ENCODE results near the gene SART1.

Gene SART1

GRCh38 chr11:65919573-65920371 lies 41.8 kb upstream of the SART1 start:
- H3K36me3 ChIP-seq (ENCODE audit: control insufficient read depth, insufficient read depth, low read length), result peaks cover 9% of the 10 kb centered on the region
- H3K4me1 ChIP-seq (ENCODE audit: control insufficient read depth, insufficient read depth, low read length), result peaks cover 2% of the 10 kb centered on the region
- peak overlapping the region; percentile 62 for H3K4me3 ChIP-seq (ENCODE audit: low read depth, low read length)
- no peaks in the 10 kb centered on the region for H3K27me3 ChIP-seq (ENCODE audit: control insufficient read depth, insufficient read depth, low read length)
- no peaks in the 10 kb centered on the region for H3K9me3 ChIP-seq (ENCODE audit: control insufficient read depth, insufficient read depth, low read length)
- H3K9ac ChIP-seq (ENCODE audit: low read depth, low read length), result peak overlapping the region; percentile 37

- Histone ChIP-seq H3K36me3 (ENCODE audit: control insufficient read depth, insufficient read depth, low read length) (peaks cover 9% of the 10 kb centered on the region), H3K9me3 (ENCODE audit: control insufficient read depth, insufficient read depth, low read length) (no peaks in the 10 kb centered on the region), H3K4me3 (ENCODE audit: low read depth, low read length) (peak overlapping the region; percentile 62), H3K4me1 (ENCODE audit: control insufficient read depth, insufficient read depth, low read length) (peaks cover 2% of the 10 kb centered on the region), H3K9ac (ENCODE audit: low read depth, low read length) (no peak overlapping the region), H3K27me3 (ENCODE audit: control insufficient read depth, insufficient read depth, low read length) (no peaks in the 10 kb centered on the region)
Measured at GRCh38 chr11:65920372-65920802, 41.1 kb upstream of the SART1 start.

GRCh38 chr11:65921033-65921555 lies 40.4 kb upstream of the SART1 start:
- H3K9me3 ChIP-seq (ENCODE audit: control insufficient read depth, insufficient read depth, low read length), result no peaks in the 10 kb centered on the region
- no peak overlapping the region for H3K9ac ChIP-seq (ENCODE audit: low read depth, low read length)
- H3K4me1 ChIP-seq (ENCODE audit: control insufficient read depth, insufficient read depth, low read length), result peaks cover 2% of the 10 kb centered on the region
- no peaks in the 10 kb centered on the region for H3K27me3 ChIP-seq (ENCODE audit: control insufficient read depth, insufficient read depth, low read length)
- no peak overlapping the region for H3K4me3 ChIP-seq (ENCODE audit: low read depth, low read length)
- peaks cover 9% of the 10 kb centered on the region for H3K36me3 ChIP-seq (ENCODE audit: control insufficient read depth, insufficient read depth, low read length)

- Histone ChIP-seq H3K9ac (ENCODE audit: low read depth, low read length) (no peak overlapping the region), H3K27me3 (ENCODE audit: control insufficient read depth, insufficient read depth, low read length) (no peaks in the 10 kb centered on the region), H3K36me3 (ENCODE audit: control insufficient read depth, insufficient read depth, low read length) (peaks cover 9% of the 10 kb centered on the region), H3K9me3 (ENCODE audit: control insufficient read depth, insufficient read depth, low read length) (no peaks in the 10 kb centered on the region), H3K4me1 (ENCODE audit: control insufficient read depth, insufficient read depth, low read length) (peaks cover 2% of the 10 kb centered on the region), H3K4me3 (ENCODE audit: low read depth, low read length) (no peak overlapping the region)
Measured at GRCh38 chr11:65921876-65922275, 39.7 kb upstream of the SART1 start.

- Histone ChIP-seq H3K9ac (ENCODE audit: low read depth, low read length) (no peak overlapping the region), H3K4me3 (ENCODE audit: low read depth, low read length) (no peak overlapping the region), H3K36me3 (ENCODE audit: control insufficient read depth, insufficient read depth, low read length) (peaks cover 9% of the 10 kb centered on the region)
Measured at GRCh38 chr11:65922565-65922964, 39.0 kb upstream of the SART1 start.

GRCh38 chr11:65925397-65925796 lies 36.1 kb upstream of the SART1 start:
- H3K36me3 ChIP-seq (ENCODE audit: control insufficient read depth, insufficient read depth, low read length), result peaks cover 9% of the 10 kb centered on the region
- no peaks in the 10 kb centered on the region for H3K9me3 ChIP-seq (ENCODE audit: control insufficient read depth, insufficient read depth, low read length)
- H3K4me1 ChIP-seq (ENCODE audit: control insufficient read depth, insufficient read depth, low read length), result peaks cover 4% of the 10 kb centered on the region
- no peak overlapping the region for H3K4me3 ChIP-seq (ENCODE audit: low read depth, low read length)
- no peak overlapping the region for H3K9ac ChIP-seq (ENCODE audit: low read depth, low read length)
- H3K27me3 ChIP-seq (ENCODE audit: control insufficient read depth, insufficient read depth, low read length), result no peaks in the 10 kb centered on the region

More at GRCh38 chr11:65922565-65922964, 39.0 kb upstream of the SART1 start:
- H3K27me3 ChIP-seq (ENCODE audit: control insufficient read depth, insufficient read depth, low read length), result no peaks in the 10 kb centered on the region
- peaks cover 3% of the 10 kb centered on the region for H3K4me1 ChIP-seq (ENCODE audit: control insufficient read depth, insufficient read depth, low read length)
- no peaks in the 10 kb centered on the region for H3K9me3 ChIP-seq (ENCODE audit: control insufficient read depth, insufficient read depth, low read length)

- no peaks in the 10 kb centered on the region for H3K36me3 ChIP-seq (ENCODE audit: control insufficient read depth, insufficient read depth, low read length)
- H3K9ac ChIP-seq (ENCODE audit: low read depth, low read length), result no peak overlapping the region
- no peak overlapping the region for H3K4me3 ChIP-seq (ENCODE audit: low read depth, low read length)
- no peaks in the 10 kb centered on the region for H3K9me3 ChIP-seq (ENCODE audit: control insufficient read depth, insufficient read depth, low read length)
- no peaks in the 10 kb centered on the region for H3K27me3 ChIP-seq (ENCODE audit: control insufficient read depth, insufficient read depth, low read length)
- peaks cover 6% of the 10 kb centered on the region for H3K4me1 ChIP-seq (ENCODE audit: control insufficient read depth, insufficient read depth, low read length)
Measured at GRCh38 chr11:65927904-65928397, 33.6 kb upstream of the SART1 start.

- Histone ChIP-seq H3K9ac (ENCODE audit: low read depth, low read length) (no peak overlapping the region), H3K4me1 (ENCODE audit: control insufficient read depth, insufficient read depth, low read length) (peaks cover 6% of the 10 kb centered on the region), H3K4me3 (ENCODE audit: low read depth, low read length) (no peak overlapping the region)
Measured at GRCh38 chr11:65928667-65929066, 32.9 kb upstream of the SART1 start.

GRCh38 chr11:65931773-65932557 lies 29.6 kb upstream of the SART1 start:
- Histone ChIP-seq H3K4me3 (ENCODE audit: low read depth, low read length) (peak overlapping the region; percentile 20), H3K4me1 (ENCODE audit: control insufficient read depth, insufficient read depth, low read length) (peaks cover 6% of the 10 kb centered on the region), H3K36me3 (ENCODE audit: control insufficient read depth, insufficient read depth, low read length) (no peaks in the 10 kb centered on the region), H3K9ac (ENCODE audit: low read depth, low read length) (no peak overlapping the region), H3K27me3 (ENCODE audit: control insufficient read depth, insufficient read depth, low read length) (no peaks in the 10 kb centered on the region), H3K9me3 (ENCODE audit: control insufficient read depth, insufficient read depth, low read length) (no peaks in the 10 kb centered on the region)

More at GRCh38 chr11:65928667-65929066, 32.9 kb upstream of the SART1 start:
- no peaks in the 10 kb centered on the region for H3K36me3 ChIP-seq (ENCODE audit: control insufficient read depth, insufficient read depth, low read length)
- H3K9me3 ChIP-seq (ENCODE audit: control insufficient read depth, insufficient read depth, low read length), result no peaks in the 10 kb centered on the region
- H3K27me3 ChIP-seq (ENCODE audit: control insufficient read depth, insufficient read depth, low read length), result no peaks in the 10 kb centered on the region

- H3K4me3 ChIP-seq (ENCODE audit: low read depth, low read length), result peak overlapping the region; percentile 20
- no peaks in the 10 kb centered on the region for H3K27me3 ChIP-seq (ENCODE audit: control insufficient read depth, insufficient read depth, low read length)
- H3K9ac ChIP-seq (ENCODE audit: low read depth, low read length), result no peak overlapping the region
- peaks cover 5% of the 10 kb centered on the region for H3K4me1 ChIP-seq (ENCODE audit: control insufficient read depth, insufficient read depth, low read length)
- H3K9me3 ChIP-seq (ENCODE audit: control insufficient read depth, insufficient read depth, low read length), result no peaks in the 10 kb centered on the region
- H3K36me3 ChIP-seq (ENCODE audit: control insufficient read depth, insufficient read depth, low read length), result no peaks in the 10 kb centered on the region
Measured at GRCh38 chr11:65932558-65932919, 29.0 kb upstream of the SART1 start.

- Histone ChIP-seq H3K4me3 (ENCODE audit: low read depth, low read length) (no peak overlapping the region), H3K9me3 (ENCODE audit: control insufficient read depth, insufficient read depth, low read length) (no peaks in the 10 kb centered on the region), H3K36me3 (ENCODE audit: control insufficient read depth, insufficient read depth, low read length) (no peaks in the 10 kb centered on the region), H3K27me3 (ENCODE audit: control insufficient read depth, insufficient read depth, low read length) (no peaks in the 10 kb centered on the region), H3K9ac (ENCODE audit: low read depth, low read length) (no peak overlapping the region), H3K4me1 (ENCODE audit: control insufficient read depth, insufficient read depth, low read length) (peaks cover 2% of the 10 kb centered on the region)
Measured at GRCh38 chr11:65934014-65934413, 27.5 kb upstream of the SART1 start.

Measured in iPS-15b (cell line).